HG02798 (cell line): ENCODE measurements around the gene BST1.

ENCODE experiments used
- ATAC-seq: cut with Tn5 transposase; IDR thresholded peaks from one replicate; pipeline ENCODE4 v1.9.1; 2021; ENCODE audit warnings: mild to moderate bottlenecking; ENCODE audit not compliant: unreplicated experiment, poor library complexity

BST1 gene

DNA sequence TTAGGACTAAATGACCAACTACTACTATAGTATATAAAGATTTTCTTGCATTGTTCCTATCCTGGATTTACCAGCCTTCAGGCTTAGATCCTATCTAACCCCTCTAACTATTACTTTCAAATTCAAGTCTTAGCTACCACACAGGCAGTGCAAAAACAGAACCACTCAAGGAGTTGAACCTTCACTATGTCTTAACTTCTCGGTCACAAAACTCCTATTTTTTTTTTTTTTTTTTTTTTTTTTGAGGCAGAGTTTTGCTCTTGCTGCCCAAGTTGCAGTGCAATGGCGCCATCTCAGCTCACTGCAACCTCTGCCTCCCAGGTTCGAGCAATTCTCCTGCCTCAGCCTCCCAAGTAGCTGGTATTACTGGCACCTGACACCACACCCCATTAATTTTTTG is 27.5 kb upstream of the BST1 start:
- ATAC-seq: no peak

DNA sequence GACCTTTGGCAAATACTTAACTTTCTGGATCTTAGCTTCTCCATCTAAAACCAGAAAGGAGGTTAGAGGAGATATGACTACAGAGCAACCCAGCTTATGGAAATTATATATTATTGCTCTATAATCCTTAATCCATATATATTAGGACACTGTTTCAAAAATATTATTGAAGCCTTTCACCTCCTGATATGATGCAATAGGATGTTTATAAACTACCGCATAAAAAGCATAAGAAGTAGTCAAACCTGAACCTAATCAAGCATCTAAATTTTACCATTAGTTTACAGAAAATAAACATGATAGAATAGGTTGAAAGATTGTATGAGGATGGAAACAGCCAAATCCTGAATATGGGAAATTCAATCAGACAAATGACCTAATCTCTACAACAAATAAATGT is 26.8 kb upstream of the BST1 start:
- no peak for ATAC-seq

DNA sequence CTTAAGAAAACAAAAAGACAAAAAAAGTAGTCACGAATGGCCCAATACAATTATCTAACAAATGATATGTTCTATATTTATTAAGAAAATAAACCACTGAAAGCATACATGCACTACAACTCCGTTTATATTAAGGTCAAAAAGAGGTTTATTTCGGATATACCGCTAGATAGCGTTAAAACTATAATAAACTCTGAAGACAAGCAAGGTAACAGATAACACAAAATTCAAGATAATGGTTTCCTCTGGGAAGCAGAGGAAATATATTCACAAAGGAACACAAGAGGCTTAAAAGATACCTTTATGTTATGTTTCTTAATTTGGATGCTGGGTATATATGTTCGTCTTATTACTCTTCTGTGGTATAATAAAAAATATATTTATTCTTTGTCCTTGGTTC is 26.0 kb upstream of the BST1 start:
- ATAC-seq: no peak

DNA sequence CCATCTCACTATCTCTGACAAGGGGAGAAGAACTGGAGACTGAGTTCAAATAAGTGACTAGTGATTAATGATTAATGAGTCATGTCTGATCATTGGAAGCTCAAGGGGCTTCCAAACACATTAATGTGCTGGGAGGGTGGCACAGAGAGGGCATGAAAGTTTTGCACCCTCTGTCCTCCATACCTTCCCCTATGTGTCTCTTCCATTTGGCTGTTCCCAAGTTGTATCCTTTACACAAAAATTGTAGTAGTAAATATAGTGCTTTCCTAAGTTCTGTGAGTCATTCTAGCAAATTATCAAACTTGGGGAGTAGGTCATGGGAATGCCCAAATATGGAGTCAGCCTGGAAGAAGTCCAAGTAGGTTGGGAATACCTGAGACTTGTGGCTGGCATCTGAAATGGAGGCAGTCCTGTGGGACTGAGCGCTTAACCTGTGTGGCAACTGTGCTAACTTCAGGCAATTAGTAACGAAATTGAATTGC is 25.3 kb upstream of the BST1 start:
- no peak for ATAC-seq

DNA sequence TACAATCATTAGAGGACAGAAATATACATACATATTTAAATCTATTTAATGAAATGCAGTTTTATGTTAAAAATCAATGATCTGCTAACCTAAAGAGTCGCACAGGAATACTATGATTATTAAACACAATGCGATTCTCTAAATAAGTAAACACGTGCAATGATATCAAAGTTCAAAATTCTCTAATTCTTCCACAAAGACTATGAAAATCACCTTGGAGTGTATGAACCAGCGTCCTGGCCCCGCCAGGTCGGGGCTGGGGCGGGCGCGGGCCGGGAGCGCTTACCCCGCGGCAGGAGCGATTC is 21.8 kb upstream of the BST1 start:
- ATAC-seq: no peak

DNA sequence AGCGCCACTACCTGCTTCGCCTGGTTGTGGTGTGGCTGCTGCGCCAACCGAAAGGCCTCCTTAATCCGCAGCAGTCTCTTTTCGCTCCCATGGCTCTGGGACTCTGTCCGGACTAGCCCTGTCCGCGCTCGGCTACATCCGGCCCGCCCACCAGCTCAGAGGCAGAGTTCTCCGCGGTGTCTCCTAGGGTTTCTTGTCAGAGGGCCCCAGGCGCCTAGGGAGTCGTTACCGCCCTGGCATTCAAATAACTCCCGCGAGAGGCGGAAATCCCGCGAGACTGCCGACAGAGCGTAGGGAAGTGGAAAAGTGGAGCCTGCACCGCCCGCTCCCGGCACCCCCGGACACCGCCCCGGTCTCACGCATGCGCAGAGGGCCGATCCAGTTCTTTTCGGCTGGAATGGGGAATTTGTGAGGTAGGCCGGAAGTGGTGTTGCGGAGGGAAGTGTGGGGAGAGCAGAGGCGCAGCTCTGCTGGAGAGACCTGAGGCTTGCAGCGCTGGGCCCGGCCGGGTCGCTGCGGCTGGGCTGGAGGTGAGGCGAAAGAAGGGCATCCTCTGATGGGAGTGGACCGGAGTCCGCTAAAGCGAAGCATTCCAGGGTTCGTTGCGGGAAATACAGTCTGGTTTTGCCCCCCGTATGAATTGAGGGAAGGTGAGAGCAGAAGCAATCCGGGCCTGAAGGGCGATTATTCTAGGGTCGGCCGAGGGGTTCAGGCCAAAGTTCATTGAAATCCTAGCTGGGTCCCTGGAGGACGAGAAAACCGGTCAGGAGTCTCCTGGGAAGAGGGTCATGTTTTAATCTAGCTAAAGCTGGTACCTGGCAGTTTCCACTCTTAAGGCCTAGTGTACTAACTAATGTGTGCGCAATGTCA is 21.3 kb upstream of the BST1 start, which contains the start of gene FAM200B:
FAM200B (plus strand) TSS at position 456 of the 870 bp plus-strand sequence. CDS start 5,151 bp downstream, outside the sequence.
- peak; percentile 94 for ATAC-seq

DNA sequence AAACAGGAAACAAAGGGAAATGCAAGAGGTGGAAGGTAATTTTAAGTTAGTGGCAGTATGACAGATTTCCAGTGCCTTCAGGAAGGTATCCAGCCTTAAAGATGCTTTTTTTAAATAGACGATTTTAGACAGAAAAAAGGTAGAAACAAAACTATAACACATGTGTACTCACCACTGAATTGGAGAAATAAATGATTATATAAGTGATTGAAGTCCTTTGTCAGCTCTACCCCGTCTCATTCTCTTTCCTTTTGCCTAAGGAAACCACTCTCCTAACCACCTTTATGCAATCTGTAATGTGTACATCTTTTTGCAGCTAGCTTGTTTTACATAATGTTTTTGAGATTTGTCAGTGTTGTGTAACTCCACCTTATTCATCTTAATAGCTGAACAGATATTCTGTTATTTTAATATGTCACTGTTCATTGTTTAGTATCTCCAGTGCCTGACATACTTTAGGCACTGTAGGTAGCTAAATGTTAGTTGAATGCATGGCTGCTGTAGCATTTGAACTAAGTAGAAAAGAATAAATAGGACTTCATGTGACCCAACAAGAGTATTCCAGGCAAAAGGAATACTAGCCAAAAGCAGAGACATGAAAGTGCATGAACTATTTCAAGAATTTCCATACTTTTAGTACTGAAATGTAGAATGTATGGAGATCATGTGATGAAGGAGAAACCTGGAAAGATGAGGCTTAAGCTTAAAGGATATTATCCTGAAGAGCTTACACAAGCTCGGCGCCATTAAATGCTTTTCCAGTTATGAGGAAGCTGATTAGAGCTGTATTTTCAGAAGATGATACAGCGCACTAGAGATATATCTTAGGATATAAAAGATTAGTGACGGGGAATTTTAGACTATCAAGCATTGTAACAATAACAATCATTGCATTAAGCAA is 20.4 kb upstream of the BST1 start:
- no peak for ATAC-seq

DNA sequence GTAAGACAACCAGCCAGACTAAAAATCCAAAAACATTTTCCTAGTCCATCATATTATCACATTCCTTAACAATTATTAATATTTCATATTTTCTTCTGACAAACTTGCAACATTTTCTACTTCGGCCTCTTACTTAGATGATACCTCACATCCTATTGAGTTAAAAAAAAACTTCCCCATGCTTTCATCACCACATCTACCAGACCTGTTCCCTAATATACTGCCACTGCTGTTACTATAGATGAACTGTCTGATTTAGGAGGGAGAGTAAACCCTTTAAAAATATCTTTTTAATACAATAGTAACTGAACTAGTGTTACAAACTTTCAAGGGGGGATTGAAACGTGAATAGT is 19.7 kb upstream of the BST1 start:
- ATAC-seq: no peak

DNA sequence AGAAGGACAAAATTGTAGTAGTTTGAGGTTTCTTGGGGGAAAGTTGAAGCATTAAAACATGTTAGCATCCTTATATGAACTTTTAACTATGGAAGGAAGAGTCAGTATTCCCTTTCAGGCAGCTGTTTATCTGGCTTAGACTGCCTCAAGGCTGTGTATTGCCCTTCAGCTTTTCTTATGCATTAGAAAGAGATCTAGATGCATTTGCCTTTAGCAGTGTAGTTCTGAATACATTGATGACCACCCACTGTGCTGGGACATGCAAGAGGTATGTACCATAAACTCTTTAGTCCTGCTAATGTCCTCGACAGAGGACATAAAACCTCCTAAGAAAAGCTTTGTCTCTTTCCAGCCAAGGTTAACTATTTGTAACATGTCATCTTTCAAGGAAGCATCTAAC is 18.4 kb upstream of the BST1 start:
- no peak for ATAC-seq

DNA sequence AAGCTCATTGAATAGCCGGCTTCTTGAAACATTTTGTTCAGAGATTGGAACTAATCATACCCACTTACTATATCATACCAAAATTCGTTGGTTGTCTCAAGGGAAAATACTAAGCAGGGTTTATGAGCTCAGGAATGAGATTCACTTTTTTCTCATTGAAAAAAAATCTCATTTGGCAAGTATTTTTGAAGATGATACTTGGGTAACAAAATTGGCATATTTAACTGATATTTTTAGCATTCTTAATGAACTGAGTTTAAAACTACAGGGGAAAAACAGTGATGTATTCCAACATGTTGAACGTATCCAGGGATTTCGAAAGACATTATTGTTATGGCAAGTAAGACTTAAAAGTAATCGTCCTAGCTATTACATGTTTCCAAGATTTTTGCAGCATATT is 14.8 kb upstream of the BST1 start:
- ATAC-seq: no peak

DNA sequence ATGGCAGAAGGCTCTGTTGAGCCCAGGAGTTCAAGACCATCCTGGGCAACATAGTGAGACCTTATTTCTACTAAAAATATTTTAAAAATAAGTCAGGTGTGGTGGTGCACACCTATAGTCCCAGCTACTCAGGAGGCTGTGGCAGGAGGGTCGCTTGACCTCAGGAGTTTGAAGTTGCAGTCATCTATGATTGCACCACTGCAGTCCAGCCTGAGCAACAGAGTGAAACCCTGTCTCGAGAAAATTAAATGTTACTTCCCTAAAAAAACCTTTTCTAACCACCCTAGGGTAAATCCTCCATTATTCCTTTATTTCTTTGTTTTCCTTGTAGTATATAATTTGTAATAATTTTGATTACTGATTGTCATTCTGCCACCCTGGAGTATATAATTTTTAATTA is 13.3 kb upstream of the BST1 start:
- ATAC-seq: no peak

DNA sequence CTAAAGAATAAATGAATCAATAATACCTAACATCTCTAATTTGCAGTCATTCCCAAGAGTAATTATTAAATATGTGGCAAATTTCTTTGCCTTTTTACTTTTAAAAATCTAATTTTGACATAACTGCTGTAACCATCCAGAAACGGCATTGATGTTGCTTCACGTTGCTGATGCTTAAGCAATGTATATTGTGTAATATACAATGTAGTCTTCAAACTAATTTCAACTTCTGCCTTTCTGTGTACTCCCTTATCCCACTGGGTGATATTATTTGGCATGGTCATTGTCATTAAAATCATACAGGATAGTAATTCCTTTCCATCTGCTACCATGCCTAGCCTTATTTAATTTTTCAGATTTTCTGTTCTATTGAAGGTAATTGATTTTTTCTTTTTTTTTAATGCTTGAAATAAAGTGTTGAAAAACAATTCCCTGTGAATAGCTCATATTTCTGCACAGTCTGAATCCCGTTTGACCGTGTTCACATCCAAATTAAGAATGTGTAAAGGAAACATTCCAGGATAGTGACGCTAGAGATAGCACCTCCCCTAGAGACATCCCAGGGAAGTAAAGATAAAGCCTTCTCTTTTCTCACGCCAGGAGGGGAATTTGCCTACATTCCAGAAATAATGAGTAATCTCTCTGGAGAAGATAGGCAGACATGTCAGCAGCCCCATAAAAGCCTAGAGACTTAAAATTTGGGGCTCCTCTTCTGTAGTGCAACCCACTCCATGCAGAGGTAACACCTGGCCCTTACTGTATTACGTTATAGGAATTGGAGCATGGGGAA is 12.7 kb upstream of the BST1 start:
- ATAC-seq: no peak

DNA sequence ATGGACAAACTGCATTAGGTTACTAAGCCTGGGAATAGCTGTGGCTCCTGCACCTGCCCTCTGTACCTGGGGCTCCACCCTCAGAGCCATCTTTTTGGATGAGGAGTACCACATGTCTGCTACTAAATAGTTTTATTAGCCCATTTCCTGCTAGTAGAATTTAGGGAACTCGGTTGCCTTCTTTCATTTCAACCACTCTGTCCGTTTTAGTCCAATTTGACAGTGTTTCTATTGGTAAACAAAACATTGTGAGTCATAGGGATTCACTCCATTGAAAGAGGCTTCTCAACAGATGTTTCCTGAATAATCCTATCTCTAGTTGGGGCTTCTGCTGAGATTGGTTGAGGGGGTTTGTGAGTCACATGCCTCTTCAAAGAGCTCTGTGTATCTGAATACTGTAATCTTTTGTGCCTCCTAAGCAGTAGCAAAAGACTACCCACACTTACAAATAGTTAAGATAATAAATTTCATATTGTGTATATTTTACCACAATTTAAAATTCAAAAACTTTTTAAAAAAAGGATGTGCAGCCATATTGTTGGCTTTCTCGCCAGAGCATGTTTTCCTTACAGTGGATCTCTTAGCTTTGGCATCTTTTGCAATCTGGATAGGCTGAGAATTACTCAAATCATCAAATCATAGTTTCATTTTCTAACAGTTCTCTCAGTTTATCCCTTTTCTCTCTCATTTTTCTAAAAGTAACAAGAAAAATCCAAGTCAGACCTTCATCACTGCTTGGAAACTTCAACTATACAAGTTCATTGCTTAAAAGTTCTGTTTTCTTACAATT is 11.3 kb upstream of the BST1 start:
- no peak for ATAC-seq

DNA sequence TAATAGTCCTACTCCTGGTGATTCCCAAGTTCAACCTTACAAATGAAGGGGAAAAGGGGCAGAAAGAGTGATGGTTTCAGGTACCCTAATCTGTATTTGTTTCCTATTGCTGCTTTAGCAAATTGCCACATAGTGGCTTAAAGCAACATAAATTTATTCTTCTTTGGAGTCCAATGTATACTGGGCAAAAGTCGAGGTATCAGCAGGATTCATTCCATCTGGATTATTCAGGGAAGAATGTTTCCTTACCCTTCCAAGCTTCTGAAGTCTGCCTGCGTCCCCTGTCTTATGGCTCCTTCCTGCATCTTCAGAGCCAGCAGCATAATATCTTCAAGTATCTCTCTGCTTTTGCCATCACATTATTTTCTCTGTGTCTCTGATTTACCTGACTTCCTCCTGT is 10.3 kb upstream of the BST1 start:
- no peak for ATAC-seq

DNA sequence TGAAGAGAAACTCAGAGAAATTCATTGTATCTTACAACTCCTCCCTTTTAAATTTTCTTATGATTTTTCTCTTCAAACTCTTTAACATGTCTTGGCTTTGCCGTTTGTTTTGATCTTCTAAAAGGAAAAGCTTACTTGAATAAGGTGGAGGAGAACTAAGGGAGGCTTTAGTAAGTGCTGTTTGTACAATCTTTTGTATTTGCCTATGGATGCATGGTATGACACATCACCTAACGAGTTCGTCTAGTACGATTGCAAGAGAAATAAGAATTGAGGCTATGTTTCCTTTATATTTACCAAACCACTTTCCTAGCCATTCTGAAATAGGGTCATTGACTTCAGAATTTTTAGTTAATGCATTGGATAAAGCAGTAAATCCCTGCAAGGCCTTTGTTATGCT is 8.4 kb upstream of the BST1 start:
- no peak for ATAC-seq

DNA sequence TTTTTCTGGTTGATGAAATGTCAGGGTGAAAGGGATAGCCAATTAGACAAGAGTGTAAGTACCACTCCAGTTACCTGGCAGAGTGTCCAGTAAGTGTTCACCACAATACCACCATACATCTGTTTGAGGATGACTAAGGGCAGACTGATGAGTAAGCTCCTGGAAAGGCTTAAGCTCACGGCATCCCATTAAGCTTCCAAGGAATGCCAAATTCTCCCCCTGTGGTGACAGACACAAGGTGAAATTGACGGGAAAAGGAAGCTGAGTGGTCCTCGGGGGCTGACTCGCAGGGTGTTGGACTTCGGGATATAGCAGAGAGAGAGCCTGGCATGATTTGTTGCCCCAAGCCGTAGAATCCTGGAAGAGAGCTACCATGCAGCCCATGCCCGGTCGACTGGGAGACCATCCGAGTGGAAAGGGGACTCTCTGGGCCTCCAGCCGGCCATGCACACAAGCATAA is 7.6 kb upstream of the BST1 start:
- ATAC-seq: no peak

DNA sequence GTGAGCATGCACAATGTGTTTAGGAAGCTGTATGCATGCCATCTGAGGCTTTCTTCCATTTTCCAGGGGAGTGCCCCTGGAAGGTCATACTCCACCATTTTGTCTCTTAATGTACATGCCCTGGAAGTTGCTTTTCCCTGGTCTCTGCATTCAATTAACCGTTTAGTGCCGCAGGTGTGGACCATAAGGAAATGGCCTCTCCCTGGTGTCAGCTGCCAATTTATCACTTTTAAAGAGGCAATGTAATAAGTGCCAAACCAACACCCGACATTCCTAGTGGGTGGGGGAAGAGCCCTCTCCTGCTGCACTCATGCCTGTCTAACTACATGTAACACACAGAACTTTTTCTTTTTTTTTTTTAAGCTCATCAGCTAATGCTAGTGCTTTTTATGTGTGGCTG is 7.1 kb upstream of the BST1 start:
- no peak for ATAC-seq

DNA sequence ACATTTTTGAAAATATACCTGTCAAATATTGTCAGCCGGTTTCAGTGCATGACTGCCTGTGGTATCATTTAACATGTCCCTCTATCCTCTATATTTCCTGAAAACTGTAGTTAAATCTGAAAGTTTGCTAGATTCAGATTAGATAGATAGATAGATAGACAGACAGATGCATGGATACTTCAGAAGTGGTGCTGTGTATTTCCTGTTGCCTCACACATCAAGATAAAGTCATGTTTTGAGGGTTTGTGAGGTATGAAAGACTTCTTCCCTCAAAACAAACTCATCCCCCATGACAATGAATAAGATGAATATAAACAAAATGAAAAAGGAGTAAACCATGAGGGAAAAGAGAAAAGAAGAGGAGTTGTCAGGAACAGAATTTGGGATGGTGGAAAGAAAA is 6.0 kb upstream of the BST1 start:
- no peak for ATAC-seq

DNA sequence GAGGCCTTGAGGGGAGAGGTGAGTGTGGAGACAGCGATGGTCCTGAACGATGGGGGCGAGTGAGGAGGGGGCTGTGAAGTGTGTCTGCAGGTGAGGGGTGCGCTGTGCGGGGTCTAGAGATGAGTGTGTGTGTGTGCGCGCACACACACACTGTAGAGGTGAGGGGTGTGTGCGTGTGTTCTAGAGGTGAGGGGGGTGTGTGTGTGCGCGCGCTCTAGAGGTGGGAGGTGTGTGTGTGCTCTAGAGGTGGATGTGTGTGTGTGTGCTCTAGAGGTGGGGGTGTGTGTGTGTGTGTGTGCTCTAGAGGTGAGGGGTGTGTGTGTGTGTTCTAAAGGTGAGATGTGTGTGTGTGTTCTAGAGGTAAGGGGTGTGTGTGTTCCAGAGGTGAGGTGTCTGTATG is 574 bp downstream of the BST1 start:
- ATAC-seq: no peak

DNA sequence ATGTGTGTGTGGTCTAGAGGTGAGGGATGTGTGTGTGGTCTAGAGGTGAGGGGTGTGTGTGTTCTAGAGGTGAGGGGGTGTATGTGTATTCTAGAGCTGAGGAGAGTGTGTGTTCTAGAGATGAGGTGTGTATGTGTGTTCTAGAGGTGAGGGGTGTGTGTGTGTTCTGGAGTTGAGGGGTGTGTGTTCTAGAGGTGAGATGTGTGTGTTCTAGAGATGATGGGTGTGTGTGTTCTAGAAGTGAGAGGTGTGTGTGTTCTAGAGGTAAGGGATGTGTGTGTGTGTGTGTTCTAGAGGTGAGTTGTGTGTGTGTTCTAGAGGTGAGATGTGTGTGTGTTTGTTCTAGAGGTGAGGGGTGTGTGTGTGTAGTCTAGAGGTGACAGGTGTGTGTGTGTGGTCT is 1.3 kb downstream of the BST1 start:
- ATAC-seq: no peak
